ENCODE measurements around the gene ATRNL1. TPM values are rescaled to one million over a fixed set of nuclear protein-coding genes. Genes with fewer than 3 reads are reported as not detected.
A peak's percentile ranks its signal among the peaks of the same experiment; 100 is the strongest.

The ATRNL1 gene
- polyA plus RNA-seq, 1 experiment: 0.20 TPM

DNA sequence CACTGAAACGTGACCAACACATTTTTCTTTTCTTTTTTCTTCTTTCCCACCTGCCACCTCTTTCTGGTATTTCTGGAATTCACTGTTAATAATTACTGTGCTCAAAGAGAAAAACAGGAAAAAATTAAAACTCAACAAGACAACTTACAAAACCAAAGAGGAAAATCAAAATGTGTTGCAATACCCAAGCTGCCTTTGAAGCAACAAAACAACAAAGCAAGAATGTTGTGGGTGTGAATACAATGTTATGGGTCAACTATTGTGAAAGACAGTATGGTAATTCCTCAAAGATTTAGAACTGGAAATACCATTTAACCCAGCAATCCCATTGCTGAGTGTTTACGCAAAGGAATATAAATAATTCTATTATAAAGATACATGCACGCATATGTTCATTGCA is 764.7 kb downstream of the ATRNL1 start:
- no peak for DNase-seq (ENCODE audit: low read depth, low spot score)
- H3K27ac ChIP-seq (ENCODE audit: low read depth, low read length): no peak overlapping the region
- CTCF ChIA-PET: interaction anchor here (1.6 kb wide), 1 partner anchor 40 kb away, joined by 3 read pairs; no protein-coding TSS in a partner anchor
- TF ChIP-seq, protein P1, sequence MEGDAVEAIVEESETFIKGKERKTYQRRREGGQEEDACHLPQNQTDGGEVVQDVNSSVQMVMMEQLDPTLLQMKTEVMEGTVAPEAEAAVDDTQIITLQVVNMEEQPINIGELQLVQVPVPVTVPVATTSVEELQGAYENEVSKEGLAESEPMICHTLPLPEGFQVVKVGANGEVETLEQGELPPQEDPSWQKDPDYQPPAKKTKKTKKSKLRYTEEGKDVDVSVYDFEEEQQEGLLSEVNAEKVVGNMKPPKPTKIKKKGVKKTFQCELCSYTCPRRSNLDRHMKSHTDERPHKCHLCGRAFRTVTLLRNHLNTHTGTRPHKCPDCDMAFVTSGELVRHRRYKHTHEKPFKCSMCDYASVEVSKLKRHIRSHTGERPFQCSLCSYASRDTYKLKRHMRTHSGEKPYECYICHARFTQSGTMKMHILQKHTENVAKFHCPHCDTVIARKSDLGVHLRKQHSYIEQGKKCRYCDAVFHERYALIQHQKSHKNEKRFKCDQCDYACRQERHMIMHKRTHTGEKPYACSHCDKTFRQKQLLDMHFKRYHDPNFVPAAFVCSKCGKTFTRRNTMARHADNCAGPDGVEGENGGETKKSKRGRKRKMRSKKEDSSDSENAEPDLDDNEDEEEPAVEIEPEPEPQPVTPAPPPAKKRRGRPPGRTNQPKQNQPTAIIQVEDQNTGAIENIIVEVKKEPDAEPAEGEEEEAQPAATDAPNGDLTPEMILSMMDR (IDR thresholded peaks at IDR 0.05; ENCODE audit: low read depth, low read length): no peak
- no peaks in the 10 kb centered on the region for H3K27me3 ChIP-seq (ENCODE audit: control insufficient read depth, insufficient read depth, low read length)
- no peaks in the 10 kb centered on the region for H3K9me3 ChIP-seq (ENCODE audit: control insufficient read depth, insufficient read depth, low read length)
- no peak overlapping the region for H3K4me3 ChIP-seq (ENCODE audit: low read depth, low read length)
- POLR2A ChIA-PET: no interaction called here

DNA sequence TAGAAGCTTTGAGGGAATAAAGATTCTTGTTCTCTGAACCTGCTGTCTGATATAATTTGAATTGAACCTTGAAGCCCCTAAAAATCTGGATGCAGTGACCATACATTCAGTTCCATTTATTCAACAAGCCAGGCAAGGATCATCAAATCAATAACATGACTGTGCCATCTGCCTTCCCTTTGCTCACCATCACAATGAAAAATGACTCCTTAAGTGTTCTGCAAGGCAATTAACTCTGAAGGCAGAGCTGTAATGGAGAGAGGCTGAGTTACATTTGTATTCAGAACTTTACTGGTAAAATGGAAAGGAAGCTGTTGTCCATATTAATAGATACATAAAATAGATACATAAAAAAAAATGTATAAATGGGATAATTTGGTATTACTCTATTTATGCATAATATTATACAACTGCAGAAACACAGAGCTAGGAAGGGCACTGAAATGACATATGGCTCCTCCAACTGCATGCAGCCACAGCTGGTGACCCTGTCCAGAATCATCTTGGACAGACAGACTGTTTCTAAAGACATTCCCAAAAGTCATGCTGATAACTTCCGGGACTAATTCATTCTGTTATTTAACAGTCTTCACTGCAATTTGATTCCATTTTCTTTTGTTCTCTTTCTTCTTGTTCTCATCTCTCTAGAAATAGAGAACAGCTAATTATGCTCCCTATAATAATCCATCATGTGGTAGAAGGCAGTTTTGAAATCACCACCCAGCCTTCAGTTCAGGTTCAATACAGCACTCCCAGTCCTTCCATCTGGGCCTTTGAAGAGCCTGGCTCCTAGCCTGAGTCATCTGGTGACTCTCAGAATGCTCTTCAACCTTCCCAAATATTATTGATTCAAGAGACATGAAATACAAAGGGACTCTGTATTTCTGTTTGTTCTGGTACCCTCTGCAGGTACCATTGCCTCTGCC is 767.3 kb downstream of the ATRNL1 start:
- no peaks in the 10 kb centered on the region for H3K9me3 ChIP-seq (ENCODE audit: control insufficient read depth, insufficient read depth, low read length)
- DNase-seq (ENCODE audit: low read depth, low spot score): no peak
- H3K27ac ChIP-seq (ENCODE audit: low read depth, low read length): no peak overlapping the region
- TF ChIP-seq, protein P1 (IDR thresholded peaks at IDR 0.05; ENCODE audit: low read depth, low read length): no peak
- no peak overlapping the region for H3K4me3 ChIP-seq (ENCODE audit: low read depth, low read length)
- no peaks in the 10 kb centered on the region for H3K27me3 ChIP-seq (ENCODE audit: control insufficient read depth, insufficient read depth, low read length)
- ChIA-PET CTCF (no interaction called here), POLR2A (no interaction called here)

GRCh38 chr10:115861455-115861854 is 768.3 kb downstream of the ATRNL1 start:
- Histone ChIP-seq H3K27ac (ENCODE audit: low read depth, low read length) (no peak overlapping the region), H3K4me3 (ENCODE audit: low read depth, low read length) (no peak overlapping the region), H3K9me3 (ENCODE audit: control insufficient read depth, insufficient read depth, low read length) (no peaks in the 10 kb centered on the region), H3K27me3 (ENCODE audit: control insufficient read depth, insufficient read depth, low read length) (no peaks in the 10 kb centered on the region)
- TF ChIP-seq, protein P1 (IDR thresholded peaks at IDR 0.05; ENCODE audit: low read depth, low read length): no peak
- ChIA-PET POLR2A (no interaction called here), CTCF (no interaction called here)
- DNase-seq (ENCODE audit: low read depth, low spot score): no peak

DNA sequence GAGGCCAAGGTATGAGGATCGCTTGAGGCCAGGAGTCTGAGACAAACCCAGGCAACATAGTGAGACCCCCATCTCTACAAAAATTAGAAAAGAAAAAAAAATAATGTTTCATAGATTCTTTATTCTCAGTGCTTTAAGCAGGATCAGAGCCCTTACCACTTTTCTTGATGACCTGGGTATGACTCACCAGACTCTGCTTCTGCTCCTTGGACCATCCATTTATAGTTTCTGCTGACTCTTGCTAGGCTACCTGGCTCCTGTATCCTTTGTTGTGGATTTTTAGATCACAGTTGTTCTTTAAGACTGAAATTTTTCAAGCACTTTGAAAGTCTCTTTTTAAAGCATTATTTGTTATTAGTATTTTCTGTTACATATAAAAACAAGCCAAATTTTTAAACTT is 768.7 kb downstream of the ATRNL1 start:
- TF ChIP-seq, protein P1 (IDR thresholded peaks at IDR 0.05; ENCODE audit: low read depth, low read length): no peak
- peak; percentile 10 for DNase-seq (ENCODE audit: low read depth, low spot score)
- Histone ChIP-seq H3K4me3 (ENCODE audit: low read depth, low read length) (no peak overlapping the region), H3K9me3 (ENCODE audit: control insufficient read depth, insufficient read depth, low read length) (no peaks in the 10 kb centered on the region), H3K27me3 (ENCODE audit: control insufficient read depth, insufficient read depth, low read length) (no peaks in the 10 kb centered on the region), H3K27ac (ENCODE audit: low read depth, low read length) (no peak overlapping the region)
- ChIA-PET POLR2A (no interaction called here), CTCF (no interaction called here)

GRCh38 chr10:115866174-115866573 is 773.0 kb downstream of the ATRNL1 start:
- Histone ChIP-seq H3K4me3 (ENCODE audit: low read depth, low read length) (no peak overlapping the region), H3K27me3 (ENCODE audit: control insufficient read depth, insufficient read depth, low read length) (no peaks in the 10 kb centered on the region), H3K27ac (ENCODE audit: low read depth, low read length) (no peak overlapping the region), H3K9me3 (ENCODE audit: control insufficient read depth, insufficient read depth, low read length) (no peaks in the 10 kb centered on the region)
- CTCF ChIA-PET: interaction anchor here (1.1 kb wide), 1 partner anchor 66 kb away, joined by 3 read pairs; no protein-coding TSS in a partner anchor
- no peak for DNase-seq (ENCODE audit: low read depth, low spot score)
- TF ChIP-seq, protein P1 (IDR thresholded peaks at IDR 0.05; ENCODE audit: low read depth, low read length): no peak
- POLR2A ChIA-PET: no interaction called here

Measured in AG04450 (cell line).